Activated CD8-positive, alpha-beta memory T cell treated with anti-CD3 and anti-CD28 coated beads, Interleukin-2, amount 50 U/mL, for 1 hour (primary cell): ENCODE results near the gene SH3PXD2A.
"Not testable (repeated sequence)": the region's sequence is repeated elsewhere in the genome, so short reads cannot be mapped to it uniquely, and the experiment has no call there.

Experiments used
- DNase-seq: peaks from one replicate; pipeline ENCODE4 v3.0.0-alpha.2; 2020; ENCODE audit errors: extremely low read depth

The SH3PXD2A gene

DNA sequence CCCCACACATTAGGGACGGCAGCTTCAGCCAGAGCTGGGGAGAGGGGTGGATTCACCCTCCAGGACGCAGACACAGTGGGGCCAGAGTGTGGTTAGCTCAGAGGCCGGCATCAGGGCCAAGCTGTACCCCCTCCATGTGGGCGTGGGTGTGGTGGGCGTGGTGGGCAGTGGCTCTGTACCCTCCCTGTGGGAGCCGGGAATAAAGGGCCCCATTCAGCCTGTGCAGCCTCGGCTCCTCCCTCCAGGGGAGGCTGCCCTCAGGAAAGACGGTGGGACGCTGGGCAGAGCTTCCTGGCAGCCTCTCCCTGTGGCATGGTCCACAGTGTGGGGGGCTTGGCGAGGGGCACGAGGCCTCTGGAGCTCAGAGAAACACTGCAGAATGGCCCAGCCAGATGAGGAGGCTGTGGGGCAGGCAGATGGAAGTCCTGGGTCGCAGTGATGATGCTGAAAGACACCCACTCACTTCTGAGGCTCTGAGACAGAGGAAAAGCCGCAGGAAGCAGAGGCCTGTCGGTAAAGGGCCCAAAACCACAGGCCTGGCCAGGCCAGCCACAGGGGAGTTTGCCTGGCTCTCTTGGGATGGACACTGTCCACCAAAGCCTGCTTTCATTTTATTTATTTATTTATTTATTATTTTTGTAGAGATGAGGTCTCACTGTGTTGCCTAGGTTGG lies 108.0 kb downstream of the SH3PXD2A start:
- DNase-seq, result no peak

DNA sequence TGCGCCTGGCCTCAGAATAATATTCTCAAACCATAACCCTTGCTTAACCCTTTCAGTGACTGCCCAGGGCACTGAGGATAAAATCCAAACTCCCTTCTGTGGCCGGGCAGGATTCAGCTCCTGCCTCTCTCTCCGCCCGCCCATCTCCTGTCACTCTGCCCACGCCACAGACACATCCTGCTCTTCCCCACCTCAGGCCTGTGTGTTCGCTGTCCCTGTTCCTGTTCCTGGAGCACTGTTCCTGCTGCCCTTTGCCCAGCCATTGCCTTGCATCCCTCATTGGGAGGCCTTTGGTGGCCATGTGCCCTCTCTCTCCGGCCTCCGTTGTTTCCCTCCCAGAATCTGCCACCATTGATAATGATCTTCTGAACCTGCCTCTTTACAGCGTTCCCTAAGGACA lies 108.8 kb downstream of the SH3PXD2A start:
- DNase-seq, result no peak

DNA sequence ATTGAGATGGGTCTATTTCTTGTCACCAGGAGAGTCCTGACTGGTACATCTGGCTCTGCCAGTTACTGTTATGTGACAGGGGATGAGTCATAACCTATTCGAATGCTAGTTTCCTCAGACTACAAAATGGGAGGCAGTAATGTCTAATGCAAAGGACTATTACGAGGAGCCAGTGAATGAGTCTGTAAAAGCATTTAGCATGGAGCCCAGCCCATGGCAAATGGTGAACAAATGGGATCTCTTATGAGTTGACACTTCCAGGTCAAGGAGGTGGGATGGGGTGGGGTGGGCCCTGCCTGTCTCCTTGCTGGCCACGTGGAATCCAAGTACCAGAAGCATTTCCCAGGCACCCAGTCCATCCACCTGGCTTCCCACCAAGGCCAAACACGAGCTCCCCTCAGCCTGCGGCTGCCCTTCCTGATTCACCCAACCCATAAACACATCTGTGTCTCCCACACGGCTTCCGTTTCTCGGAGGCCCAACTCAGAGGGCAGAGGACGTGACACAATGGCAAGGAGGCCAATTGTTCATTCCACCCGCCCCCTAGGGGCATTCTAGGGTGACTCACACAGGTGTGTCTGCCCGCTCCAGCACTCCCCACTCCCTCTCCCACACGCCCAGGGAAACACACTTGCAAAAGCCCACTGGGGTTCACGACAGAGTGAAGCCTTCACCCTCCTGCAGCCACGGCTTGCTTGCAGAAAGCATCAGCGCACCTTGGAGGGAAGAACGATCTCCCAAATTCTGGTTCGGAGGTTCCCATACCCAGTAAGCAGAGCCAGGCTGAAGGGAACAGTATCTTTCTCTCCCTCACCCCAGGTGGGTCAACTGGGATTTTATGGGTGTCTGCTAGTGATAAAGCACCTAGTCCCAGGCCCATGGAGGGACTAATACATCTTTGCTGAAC lies 109.8 kb downstream of the SH3PXD2A start:
- no peak for DNase-seq

DNA sequence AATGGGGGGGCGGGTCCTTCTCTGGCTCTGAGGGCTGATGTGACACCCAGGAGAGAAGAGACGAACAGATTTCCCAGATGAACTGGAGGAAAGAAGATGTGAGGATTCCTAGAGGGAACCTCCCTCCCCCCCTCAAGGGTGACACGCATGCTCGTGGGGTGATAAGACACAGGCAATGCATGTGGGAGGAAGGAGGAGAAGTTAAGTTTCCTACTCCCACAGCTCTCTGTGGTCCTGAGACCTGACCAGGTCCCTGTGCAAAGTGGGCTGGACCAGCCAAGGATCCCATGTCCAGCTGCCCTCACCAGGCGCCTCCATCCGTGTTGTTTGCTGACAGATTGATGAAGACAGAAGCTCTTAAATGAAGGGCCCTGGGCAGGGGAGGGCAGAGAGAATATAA lies 112.6 kb downstream of the SH3PXD2A start:
- no peak for DNase-seq

GRCh38 chr10:103740611-103741010 lies 114.8 kb downstream of the SH3PXD2A start:
- DNase-seq, result no peak

- no peak for DNase-seq
These were observed 116.2 kb downstream of the SH3PXD2A start for GRCh38 chr10:103739039-103739764.

DNA sequence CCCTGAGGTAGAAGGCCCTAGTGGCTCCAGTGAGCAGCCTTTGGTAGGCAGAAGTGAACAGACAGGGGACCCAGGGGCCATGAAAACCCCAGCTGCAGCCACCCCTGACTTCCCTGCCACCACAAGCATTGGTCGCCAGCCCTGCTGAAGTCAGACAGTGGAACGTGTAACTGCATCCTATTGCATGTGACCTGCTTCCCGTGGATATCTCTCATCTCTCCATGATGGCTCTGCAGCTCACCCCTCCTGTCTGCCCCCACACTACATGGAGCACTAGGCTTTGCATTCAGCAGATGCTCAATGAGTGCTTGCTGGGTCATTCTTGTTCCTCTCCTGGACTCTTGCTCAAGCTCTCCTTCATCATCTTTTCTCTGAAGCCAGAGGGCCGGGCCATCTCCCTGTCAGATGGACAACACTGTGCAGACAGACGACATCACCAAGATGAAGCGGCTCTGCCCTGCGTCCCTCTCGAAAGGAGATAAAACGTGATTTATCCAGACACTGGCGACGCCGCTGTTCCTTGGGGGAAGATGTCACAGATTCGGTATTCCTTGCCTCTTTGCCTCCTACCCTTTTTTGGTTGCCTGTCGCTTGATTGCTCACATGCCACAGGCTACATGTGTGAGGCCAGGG lies 117.5 kb downstream of the SH3PXD2A start:
- DNase-seq, result no peak

DNA sequence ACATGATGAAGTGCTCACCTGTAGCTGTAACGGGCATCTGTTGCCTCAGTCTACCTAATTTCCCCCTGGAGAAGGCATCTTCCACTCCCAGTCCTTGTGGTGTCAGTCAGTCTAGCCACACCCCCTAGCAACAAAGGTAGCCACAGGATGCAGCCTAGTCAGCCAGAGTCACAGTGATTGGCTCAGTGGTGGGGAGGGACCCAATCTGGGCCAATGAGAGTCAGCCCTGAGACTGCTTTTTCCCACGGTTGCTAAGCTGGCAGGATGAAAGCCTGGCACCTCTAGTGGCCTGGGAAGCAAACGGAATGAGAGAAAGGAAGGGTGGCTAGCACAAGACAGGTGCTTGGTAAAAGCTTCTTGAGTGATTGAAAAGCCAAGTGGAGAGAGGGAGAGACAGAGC lies 118.6 kb downstream of the SH3PXD2A start:
- DNase-seq, result no peak

DNA sequence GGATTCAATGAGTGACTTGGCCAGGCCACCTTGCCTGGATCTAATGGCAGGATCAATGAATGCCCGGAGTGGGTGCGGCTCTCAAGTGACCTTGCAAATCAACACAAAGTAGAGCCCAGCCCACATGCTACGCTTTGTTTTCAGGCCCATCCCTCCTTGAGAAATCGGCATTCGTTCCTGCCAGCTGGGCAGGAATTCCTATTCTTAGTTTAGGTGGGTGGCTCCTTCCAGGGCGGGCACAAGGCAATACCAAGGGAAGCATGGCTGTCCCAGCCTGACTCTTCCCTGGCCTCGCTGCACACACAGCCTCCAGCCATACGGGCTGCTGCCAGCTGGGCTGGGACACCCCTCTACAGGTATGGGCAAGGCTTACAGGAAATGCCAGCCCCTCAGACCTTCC lies 119.3 kb downstream of the SH3PXD2A start:
- no peak for DNase-seq

- no peak for DNase-seq
These were observed 120.6 kb downstream of the SH3PXD2A start for GRCh38 chr10:103734731-103735130.

DNA sequence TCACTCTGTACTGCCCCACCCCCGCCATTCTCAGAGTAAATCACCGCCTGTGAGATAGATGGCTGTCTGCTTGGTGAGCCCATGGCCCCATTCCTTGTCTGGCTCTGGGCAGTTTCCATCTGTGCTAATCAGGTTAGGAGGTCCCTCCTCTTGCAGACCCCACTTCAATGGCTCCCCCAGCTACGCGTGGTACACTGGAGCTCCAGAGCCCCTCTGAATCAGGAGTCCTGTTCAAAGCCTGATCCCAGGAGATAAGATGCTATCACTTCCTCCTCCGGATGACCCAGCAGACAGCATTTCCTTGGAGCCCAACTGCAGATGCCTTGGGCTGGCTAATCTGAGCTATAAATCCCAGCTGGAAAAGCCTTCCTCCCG lies 122.3 kb downstream of the SH3PXD2A start:
- no peak for DNase-seq

- DNase-seq, result no peak
These were observed 122.9 kb downstream of the SH3PXD2A start for GRCh38 chr10:103732339-103733044.

DNA sequence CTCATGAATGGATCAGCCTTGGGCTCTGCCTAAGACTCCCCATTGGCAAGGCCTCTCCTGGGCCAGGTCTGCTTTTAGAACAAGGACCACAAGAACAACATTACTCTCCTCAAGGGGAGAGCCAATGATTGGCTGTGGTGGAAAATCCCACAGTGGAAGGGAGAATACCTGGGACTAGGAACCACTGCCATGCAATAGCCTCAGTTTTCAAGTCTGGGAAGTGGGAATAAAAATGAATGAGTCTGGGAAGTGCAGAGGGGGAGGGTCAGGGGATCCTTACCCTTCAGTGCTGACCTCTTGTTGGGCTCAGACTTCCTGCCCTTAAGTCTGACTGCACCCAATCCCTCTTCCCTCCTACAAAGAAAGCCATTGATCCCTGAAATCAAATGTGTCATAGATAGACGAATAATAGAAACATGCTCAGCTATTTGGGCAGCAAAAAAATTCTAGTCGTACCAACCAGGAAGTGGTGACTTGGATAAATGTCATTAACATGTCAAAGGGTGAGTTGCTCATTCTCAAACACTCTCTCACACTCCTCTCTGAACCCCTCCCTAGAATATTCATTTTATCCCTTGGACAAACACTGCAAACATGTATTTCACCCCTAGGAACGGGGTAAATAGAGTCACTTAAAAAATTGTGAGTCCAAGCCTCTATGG lies 123.6 kb downstream of the SH3PXD2A start:
- no peak for DNase-seq

GRCh38 chr10:103731026-103731425 lies 124.3 kb downstream of the SH3PXD2A start:
- not testable (repeated sequence) for DNase-seq

DNA sequence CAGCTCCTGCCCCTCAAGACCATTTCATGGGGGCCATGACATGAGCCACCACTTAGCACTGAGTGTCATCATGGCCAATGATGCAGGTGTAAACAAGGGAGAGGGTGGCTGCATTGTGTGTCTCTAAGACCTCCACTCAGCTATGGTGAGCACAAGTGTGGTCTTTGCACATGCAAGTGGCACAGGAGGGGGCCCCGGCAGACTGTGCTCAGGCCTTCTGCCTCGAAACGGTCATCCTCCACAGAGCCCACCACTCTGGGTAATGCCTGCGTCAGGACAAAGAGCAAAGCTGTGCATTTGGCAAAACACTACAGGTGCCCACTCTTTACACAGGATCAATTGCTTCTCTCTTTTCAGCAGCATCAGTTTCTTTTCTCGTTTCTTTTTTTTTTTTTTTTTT lies 125.5 kb downstream of the SH3PXD2A start:
- DNase-seq, result no peak

- DNase-seq, result no peak
These were observed 127.2 kb downstream of the SH3PXD2A start for GRCh38 chr10:103727991-103728689.

DNA sequence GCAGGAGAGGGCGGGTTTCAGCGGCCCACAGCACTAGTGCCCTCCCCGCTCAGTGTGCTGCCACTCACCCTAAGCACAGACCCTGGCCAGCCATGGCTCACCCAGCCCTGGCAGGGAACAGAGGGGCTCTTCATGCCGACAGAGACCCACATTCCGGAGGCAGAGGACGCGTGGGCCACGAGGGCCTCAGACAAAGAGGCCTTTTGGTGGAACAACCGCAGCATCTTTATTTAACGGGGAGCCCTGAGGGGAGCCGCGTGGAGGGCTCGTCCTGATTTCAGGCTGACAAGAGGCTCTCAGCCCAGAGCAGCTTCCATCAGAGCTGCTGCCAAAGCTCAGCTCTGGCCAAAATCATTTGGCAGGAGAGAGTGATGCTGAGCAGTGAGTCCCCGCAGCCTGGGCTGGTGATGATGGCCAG lies 127.8 kb downstream of the SH3PXD2A start:
- DNase-seq, result no peak

GRCh38 chr10:103726637-103727036 lies 128.7 kb downstream of the SH3PXD2A start:
- DNase-seq, result no peak

GRCh38 chr10:103725242-103725641 lies 130.1 kb downstream of the SH3PXD2A start:
- no peak for DNase-seq

DNA sequence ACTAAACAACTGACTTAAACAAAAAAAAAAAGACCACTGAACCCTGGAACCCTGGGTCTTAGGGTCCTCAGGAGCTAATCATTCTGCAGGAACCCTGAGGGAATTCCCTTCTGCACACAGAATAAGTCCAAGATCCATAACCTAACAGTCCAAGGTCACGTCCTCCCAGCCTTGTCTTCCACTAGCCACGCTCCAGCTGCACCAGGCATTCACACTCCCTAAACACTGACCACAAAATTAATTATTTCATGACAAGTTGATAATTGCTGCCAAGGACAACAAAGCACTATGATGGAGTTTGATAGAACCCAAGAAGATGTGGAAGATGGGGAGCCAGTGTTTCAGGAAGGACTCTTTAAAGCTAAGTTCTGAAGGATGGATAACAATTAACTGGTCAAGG lies 130.6 kb downstream of the SH3PXD2A start:
- no peak for DNase-seq
